PC-9 (cell line): ENCODE results near the gene NUPR1. TPM values are rescaled to one million over a fixed set of nuclear protein-coding genes. Genes with fewer than 3 reads are reported as not detected.

Source experiments
- BruUV-seq: library from RNA; stranded (reverse); fragments of 400-500 nt; replicated peaks from 2 replicates; lab custom pipeline; 2021; lab: Mats Ljungman, UMichigan
- CTCF ChIA-PET: fragments of 300-600 bp; sonication (Branson Sonifier 250); formaldehyde crosslinking; loops from one replicate; lab custom pipeline; 2022; ENCODE audit warnings: antibody characterized with exemption; lab: Charles Lee
- POLR2A ChIA-PET: fragments of 300-600 bp; sonication (Branson Sonifier 250); formaldehyde crosslinking; loops from one replicate; lab custom pipeline; 2022; ENCODE audit warnings: antibody characterized with exemption; ENCODE audit not compliant: unreplicated experiment; lab: Charles Lee
- DNase-seq, 2 experiments: peaks; one replicate each; pipeline versions ENCODE4 v3.0.0 to v3.0.0-alpha.2; 2015 to 2022; ENCODE audit warnings: mixed read lengths in 1 of 2
- H2AFZ ChIP-seq: fragments of 200-600 bp; sonication (generic); 2 replicates; pipeline ENCODE4 v1.8.1; 2017; ENCODE audit warnings: antibody characterized with exemption
- H3F3A ChIP-seq: fragments of 200-600 bp; sonication (generic); 2 replicates; pipeline ENCODE4 v1.8.1; 2017; ENCODE audit warnings: antibody characterized with exemption, mild to moderate bottlenecking, low read depth; ENCODE audit not compliant: insufficient read depth
- H3K27ac ChIP-seq: fragments of 200-600 bp; sonication (generic); 2 replicates; pipeline ENCODE4 v1.6.1; 2016; ENCODE audit warnings: mixed run types
- H3K27me3 ChIP-seq: fragments of 200-600 bp; sonication (generic); 2 replicates; pipeline ENCODE4 v1.6.1; 2016; ENCODE audit warnings: low read depth, mixed run types; ENCODE audit not compliant: insufficient read depth
- H3K36me3 ChIP-seq: fragments of 200-600 bp; sonication (generic); 2 replicates; pipeline ENCODE4 v1.6.1; 2016; ENCODE audit warnings: low read depth, mixed run types
- H3K4me1 ChIP-seq: fragments of 200-600 bp; sonication (generic); replicated peaks from 2 replicates; pipeline ENCODE4 v1.6.1; 2016; ENCODE audit warnings: mixed run types; ENCODE audit not compliant: insufficient read depth
- H3K4me2 ChIP-seq: fragments of 200-600 bp; sonication (generic); 2 replicates; pipeline ENCODE4 v1.6.1; 2017; ENCODE audit warnings: mixed run types
- H3K4me3 ChIP-seq: fragments of 200-600 bp; sonication (generic); 2 replicates; pipeline ENCODE4 v1.6.1; 2016; ENCODE audit warnings: mixed run types
- H3K79me2 ChIP-seq: fragments of 200-600 bp; sonication (generic); 2 replicates; pipeline ENCODE4 v1.6.1; 2017; ENCODE audit warnings: low read depth, mixed run types
- H3K9me2 ChIP-seq: fragments of 200-600 bp; sonication (generic); 2 replicates; pipeline ENCODE4 v1.8.1; 2017; ENCODE audit warnings: mild to moderate bottlenecking; ENCODE audit not compliant: insufficient read depth
- H3K9me3 ChIP-seq: fragments of 200-600 bp; sonication (generic); 2 replicates; pipeline ENCODE4 v1.8.1; 2016; ENCODE audit warnings: low read depth; ENCODE audit not compliant: insufficient read depth
- H4K20me1 ChIP-seq: fragments of 200-600 bp; sonication (generic); 2 replicates; pipeline ENCODE4 v1.8.1; 2017; ENCODE audit not compliant: insufficient read depth
- CTCF ChIP-seq: fragments of 200-600 bp; sonication (generic); conservative IDR thresholded peaks from 2 replicates; pipeline ENCODE4 v1.6.1; 2017; ENCODE audit warnings: mixed run types, antibody characterized with exemption, mild to moderate bottlenecking, moderate library complexity
- EZH2 ChIP-seq: fragments of 200-600 bp; sonication (generic); IDR thresholded peaks from 2 replicates; pipeline ENCODE4 v1.8.0; 2017; ENCODE audit warnings: antibody characterized with exemption, low read depth
- intact Hi-C: fragments of 100-400 bp; cut with micrococcal nuclease; formaldehyde crosslinking; loops from one replicate; pipeline ENCODE4 v1.10.0; 2022; ENCODE audit not compliant: unreplicated experiment
- total RNA-seq: library from RNA; stranded (reverse); gene quantifications from 2 replicates; pipeline ENCODE4 v1.2.3, GENCODE V29; 2021

Gene NUPR1
- total RNA-seq, 1 experiment from 2014 or later = 17.3 TPM

- H3K36me3 ChIP-seq = no peaks in the 10 kb centered on the region
- CTCF ChIA-PET = no interaction called here
- TF ChIP-seq EZH2 = no peak
- no peak for TF ChIP-seq CTCF
- H3K9me3 ChIP-seq = no peaks in the 10 kb centered on the region
- DNase-seq = peak in 1 of 2 experiments; percentile 35
- H3K79me2 ChIP-seq = no peaks in the 10 kb centered on the region
- intact Hi-C loops = no loop called here
- no peak overlapping the region for H3K4me3 ChIP-seq
- no peaks in the 10 kb centered on the region for H3K9me2 ChIP-seq
- no peak overlapping the region for H2AFZ ChIP-seq
- POLR2A ChIA-PET = interaction anchor here (0.7 kb wide), 1 partner anchor 23 kb away, joined by 9 read pairs; no protein-coding TSS in a partner anchor
- H3K27ac ChIP-seq = no peak overlapping the region
- no TSS peak for BruUV-seq
- no peaks in the 10 kb centered on the region for H4K20me1 ChIP-seq
- peaks cover 20% of the 10 kb centered on the region for H3K4me1 ChIP-seq
- H3K4me2 ChIP-seq = no peak overlapping the region
- no peaks in the 10 kb centered on the region for H3K27me3 ChIP-seq
- H3F3A ChIP-seq = peaks cover 25% of the 10 kb centered on the region; the same call in 1 of the 2 replicates
These were observed 25.1 kb downstream of the NUPR1 start for GRCh38 chr16:28513484-28514181.

- H3K27ac ChIP-seq = no peak overlapping the region
- no peaks in the 10 kb centered on the region for H3K9me2 ChIP-seq
- CTCF ChIA-PET = no interaction called here
- H3K4me2 ChIP-seq = no peak overlapping the region
- TF ChIP-seq CTCF = no peak
- TF ChIP-seq EZH2 = no peak
- no peaks in the 10 kb centered on the region for H3K27me3 ChIP-seq
- DNase-seq = no peak
- no peaks in the 10 kb centered on the region for H3K9me3 ChIP-seq
- no peaks in the 10 kb centered on the region for H4K20me1 ChIP-seq
- H3K4me3 ChIP-seq = no peak overlapping the region
- peaks cover 20% of the 10 kb centered on the region for H3K4me1 ChIP-seq
- no peaks in the 10 kb centered on the region for H3K79me2 ChIP-seq
- intact Hi-C loops = no loop called here
- POLR2A ChIA-PET = no interaction called here
- peaks cover 25% of the 10 kb centered on the region; the same call in 1 of the 2 replicates for H3F3A ChIP-seq
- no peaks in the 10 kb centered on the region for H3K36me3 ChIP-seq
- H2AFZ ChIP-seq = no peak overlapping the region
- no TSS peak for BruUV-seq
These were observed 26.7 kb downstream of the NUPR1 start for GRCh38 chr16:28511801-28512789.

- Histone ChIP-seq H3K36me3 (no peaks in the 10 kb centered on the region), H3K9me3 (no peaks in the 10 kb centered on the region), H4K20me1 (no peaks in the 10 kb centered on the region), H3K27me3 (no peaks in the 10 kb centered on the region), H3F3A (peaks cover 26% of the 10 kb centered on the region; the same call in 1 of the 2 replicates), H2AFZ (no peak overlapping the region), H3K4me3 (no peak overlapping the region), H3K27ac (no peak overlapping the region), H3K79me2 (no peaks in the 10 kb centered on the region), H3K4me2 (no peak overlapping the region), H3K4me1 (peaks cover 23% of the 10 kb centered on the region), H3K9me2 (no peaks in the 10 kb centered on the region)
- intact Hi-C loops = no loop called here
- peak; percentile 67 to 69 for DNase-seq
- no TSS peak for BruUV-seq
- no peak for TF ChIP-seq EZH2
- TF ChIP-seq CTCF = no peak
- ChIA-PET POLR2A (no interaction called here), CTCF (no interaction called here)
These were observed 27.7 kb downstream of the NUPR1 start for GRCh38 chr16:28511031-28511430.
